OCI-LY7 (cell line): ENCODE data around the gene ZBP1. TPM values are rescaled to one million over a fixed set of nuclear protein-coding genes. Genes with fewer than 3 reads are reported as not detected.

Source experiments
- BruUV-seq: library from RNA; stranded (reverse); fragments of 400-500 nt; replicated peaks from 2 replicates; lab custom pipeline; 2021; lab: Mats Ljungman, UMichigan
- CTCF ChIA-PET: fragments of 300-600 bp; sonication (Branson Sonifier 250); formaldehyde crosslinking; loops from one replicate; lab custom pipeline; 2022; ENCODE audit warnings: antibody characterized with exemption; ENCODE audit not compliant: unreplicated experiment; lab: Charles Lee
- POLR2A ChIA-PET: fragments of 300-600 bp; sonication (Branson Sonifier 250); formaldehyde crosslinking; loops from one replicate; lab custom pipeline; 2022; ENCODE audit warnings: antibody characterized with exemption; lab: Charles Lee
- DNase-seq: peaks from one replicate; pipeline ENCODE4 v3.0.0-alpha.2; 2015; ENCODE audit warnings: low spot score
- H2AFZ ChIP-seq: fragments of 200-600 bp; sonication (generic), shearing (Covaris generic); 2 replicates; pipeline ENCODE4 v1.6.1; 2014; ENCODE audit warnings: mild to moderate bottlenecking, antibody characterized with exemption, low read length, moderate library complexity
- H3K27ac ChIP-seq: fragments of 200-600 bp; sonication (generic); 2 replicates; pipeline ENCODE4 v1.5.1; 2014; ENCODE audit warnings: mixed run types, low read depth, mild to moderate bottlenecking, moderate library complexity, low read length, inconsistent platforms; ENCODE audit not compliant: poor library complexity, severe bottlenecking
- H3K36me3 ChIP-seq: fragments of 200-600 bp; sonication (generic); 2 replicates; pipeline ENCODE4 v1.6.1; 2014; ENCODE audit warnings: mild to moderate bottlenecking, antibody characterized with exemption, low read length, moderate library complexity, mixed read lengths; ENCODE audit not compliant: insufficient read depth
- H3K4me1 ChIP-seq: fragments of 200-600 bp; sonication (generic); 2 replicates; pipeline ENCODE4 v1.5.1; 2014; ENCODE audit warnings: mild to moderate bottlenecking, low read length; ENCODE audit not compliant: insufficient read depth, poor library complexity, severe bottlenecking
- H3K4me2 ChIP-seq: fragments of 200-600 bp; sonication (generic); 2 replicates; pipeline ENCODE4 v1.6.1; 2014; ENCODE audit warnings: mild to moderate bottlenecking, low read length
- H3K4me3 ChIP-seq: fragments of 200-600 bp; sonication (generic); 2 replicates; pipeline ENCODE4 v1.5.1; 2014; ENCODE audit warnings: mild to moderate bottlenecking, low read depth, low read length; ENCODE audit not compliant: poor library complexity, severe bottlenecking
- H3K79me2 ChIP-seq: fragments of 200-600 bp; sonication (generic); 2 replicates; pipeline ENCODE4 v1.6.1; 2016; ENCODE audit warnings: low read depth, mild to moderate bottlenecking, low read length, moderate library complexity, mixed read lengths; ENCODE audit not compliant: insufficient read depth
- H3K9me2 ChIP-seq: fragments of 200-600 bp; sonication (generic); 2 replicates; pipeline ENCODE4 v1.6.1; 2016; ENCODE audit warnings: mild to moderate bottlenecking, low read length, mixed read lengths; ENCODE audit not compliant: insufficient read depth
- H3K9me3 ChIP-seq: fragments of 200-600 bp; sonication (generic); 2 replicates; pipeline ENCODE4 v1.6.1; 2014; ENCODE audit warnings: mild to moderate bottlenecking, mixed run types, low read length, mixed read lengths
- H4K20me1 ChIP-seq: fragments of 200-600 bp; sonication (generic); 2 replicates; pipeline ENCODE4 v1.6.1; 2014; ENCODE audit warnings: mild to moderate bottlenecking, antibody characterized with exemption, low read length, moderate library complexity, mixed read lengths; ENCODE audit not compliant: insufficient read depth
- EZH2phosphoT487 ChIP-seq: fragments of 200-600 bp; sonication (generic); IDR thresholded peaks from 2 replicates; pipeline ENCODE4 v1.6.1; 2018; ENCODE audit warnings: low read depth, borderline replicate concordance, mild to moderate bottlenecking, mixed run types, antibody characterized with exemption, low read length, moderate library complexity, mixed read lengths
- intact Hi-C: fragments of 100-400 bp; cut with micrococcal nuclease; formaldehyde crosslinking; loops from one replicate; pipeline ENCODE4 v1.10.0; 2022; ENCODE audit not compliant: unreplicated experiment
- total RNA-seq, 2 experiments: library from RNA; depleted of rRNA in 1 of 2; stranded (reverse); fragments of >200 nt in 1 of 2; shearing (Covaris generic) in 1 of 2; gene quantifications; 2 replicates each; pipeline ENCODE4 v1.2.3, GENCODE V29; 2014 to 2022
- TF ChIP-seq, protein P1 (sequence below): fragments of 200-600 bp; sonication (generic); conservative IDR thresholded peaks from 2 replicates; pipeline ENCODE4 v1.5.1; 2014; ENCODE audit warnings: mild to moderate bottlenecking, antibody characterized with exemption, low read length, moderate library complexity, mixed read lengths

The ZBP1 gene
- total RNA-seq, 2 experiments from 2014 or later = 1.5 to 3.7 TPM

DNA sequence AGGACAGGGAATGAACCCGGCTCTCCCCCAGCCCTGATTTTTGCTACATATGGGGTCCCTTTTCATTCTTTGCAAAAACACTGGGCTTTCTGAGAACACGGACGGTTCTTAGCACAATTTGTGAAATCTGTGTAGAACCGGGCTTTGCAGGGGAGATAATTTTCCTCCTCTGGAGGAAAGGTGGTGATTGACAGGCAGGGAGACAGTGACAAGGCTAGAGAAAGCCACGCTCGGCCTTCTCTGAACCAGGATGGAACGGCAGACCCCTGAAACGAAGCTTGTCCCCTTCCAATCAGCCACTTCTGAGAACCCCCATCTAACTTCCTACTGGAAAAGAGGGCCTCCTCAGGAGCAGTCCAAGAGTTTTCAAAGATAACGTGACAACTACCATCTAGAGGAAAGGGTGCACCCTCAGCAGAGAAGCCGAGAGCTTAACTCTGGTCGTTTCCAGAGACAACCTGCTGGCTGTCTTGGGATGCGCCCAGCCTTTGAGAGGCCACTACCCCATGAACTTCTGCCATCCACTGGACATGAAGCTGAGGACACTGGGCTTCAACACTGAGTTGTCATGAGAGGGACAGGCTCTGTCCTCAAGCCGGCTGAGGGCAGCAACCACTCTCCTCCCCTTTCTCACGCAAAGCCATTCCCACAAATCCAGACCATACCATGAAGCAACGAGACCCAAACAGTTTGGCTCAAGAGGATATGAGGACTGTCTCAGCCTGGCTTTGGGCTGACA lies 28.8 kb upstream of the ZBP1 start:
- TF ChIP-seq EZH2phosphoT487 = no peak
- TF ChIP-seq, protein P1, sequence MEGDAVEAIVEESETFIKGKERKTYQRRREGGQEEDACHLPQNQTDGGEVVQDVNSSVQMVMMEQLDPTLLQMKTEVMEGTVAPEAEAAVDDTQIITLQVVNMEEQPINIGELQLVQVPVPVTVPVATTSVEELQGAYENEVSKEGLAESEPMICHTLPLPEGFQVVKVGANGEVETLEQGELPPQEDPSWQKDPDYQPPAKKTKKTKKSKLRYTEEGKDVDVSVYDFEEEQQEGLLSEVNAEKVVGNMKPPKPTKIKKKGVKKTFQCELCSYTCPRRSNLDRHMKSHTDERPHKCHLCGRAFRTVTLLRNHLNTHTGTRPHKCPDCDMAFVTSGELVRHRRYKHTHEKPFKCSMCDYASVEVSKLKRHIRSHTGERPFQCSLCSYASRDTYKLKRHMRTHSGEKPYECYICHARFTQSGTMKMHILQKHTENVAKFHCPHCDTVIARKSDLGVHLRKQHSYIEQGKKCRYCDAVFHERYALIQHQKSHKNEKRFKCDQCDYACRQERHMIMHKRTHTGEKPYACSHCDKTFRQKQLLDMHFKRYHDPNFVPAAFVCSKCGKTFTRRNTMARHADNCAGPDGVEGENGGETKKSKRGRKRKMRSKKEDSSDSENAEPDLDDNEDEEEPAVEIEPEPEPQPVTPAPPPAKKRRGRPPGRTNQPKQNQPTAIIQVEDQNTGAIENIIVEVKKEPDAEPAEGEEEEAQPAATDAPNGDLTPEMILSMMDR = no peak
- POLR2A ChIA-PET = no interaction called here
- no TSS peak for BruUV-seq

GRCh38 chr20:57647933-57648785 lies 27.9 kb upstream of the ZBP1 start:
- TF ChIP-seq, protein P1 = no peak
- no peak for TF ChIP-seq EZH2phosphoT487
- no peak for DNase-seq
- H3K4me3 ChIP-seq = no peak overlapping the region
- H3K9me3 ChIP-seq = peaks cover 14% of the 10 kb centered on the region; the same call in 1 of the 2 replicates
- no peaks in the 10 kb centered on the region for H3K79me2 ChIP-seq
- no peaks in the 10 kb centered on the region for H3K4me1 ChIP-seq
- H3K9me2 ChIP-seq = no peaks in the 10 kb centered on the region
- no TSS peak for BruUV-seq
- ChIA-PET CTCF (interaction anchor here (0.6 to 1.2 kb wide), 2 partner anchors 24 to 35 kb away, joined by 3 to 4 read pairs; no protein-coding TSS in a partner anchor), POLR2A (interaction anchor here (0.6 to 0.8 kb wide), 2 partner anchors 25 to 224 kb away, joined by 3 read pairs; no protein-coding TSS in a partner anchor)
- H2AFZ ChIP-seq = no peak overlapping the region
- intact Hi-C loops = no loop called here
- no peaks in the 10 kb centered on the region for H4K20me1 ChIP-seq
- H3K36me3 ChIP-seq = peaks cover 4% of the 10 kb centered on the region; the same call in 1 of the 2 replicates
- no peak overlapping the region for H3K27ac ChIP-seq
- H3K4me2 ChIP-seq = no peak overlapping the region

More for the DNA sequence above, 28.8 kb upstream of the ZBP1 start:
- Histone ChIP-seq H3K4me1 (no peaks in the 10 kb centered on the region), H3K79me2 (no peaks in the 10 kb centered on the region), H3K36me3 (peaks cover 4% of the 10 kb centered on the region; the same call in 1 of the 2 replicates), H3K4me3 (no peak overlapping the region), H3K9me2 (no peaks in the 10 kb centered on the region), H3K27ac (no peak overlapping the region), H3K9me3 (peaks cover 7% of the 10 kb centered on the region; the same call in 1 of the 2 replicates), H4K20me1 (no peaks in the 10 kb centered on the region), H3K4me2 (no peak overlapping the region), H2AFZ (no peak overlapping the region)
- no peak for DNase-seq
- CTCF ChIA-PET = interaction anchor here (1.2 kb wide), 1 partner anchor 34 kb away, joined by 4 read pairs; no protein-coding TSS in a partner anchor
- intact Hi-C loops = no loop called here
